MM.1S (cell line): ENCODE measurements around the gene OASL.

ENCODE experiments used
- DNase-seq: peaks from one replicate; pipeline ENCODE4 v3.0.0-alpha.2; 2015
- H2AFZ ChIP-seq: fragments of 300-600 bp; sonication (generic); 2 replicates; pipeline ENCODE4 v1.6.0; 2016; ENCODE audit warnings: antibody characterized with exemption, low read length
- H3F3A ChIP-seq: fragments of 300-600 bp; sonication (generic); 2 replicates; pipeline ENCODE4 v1.6.1; 2016; ENCODE audit warnings: mild to moderate bottlenecking, antibody characterized with exemption, low read length, moderate library complexity, mixed read lengths; ENCODE audit not compliant: insufficient read depth
- H3K27ac ChIP-seq: fragments of 300-600 bp; sonication (generic); 2 replicates; pipeline ENCODE4 v1.5.1; 2016; ENCODE audit warnings: mild to moderate bottlenecking, low read length
- H3K27me3 ChIP-seq: fragments of 300-600 bp; sonication (generic); replicated peaks from 2 replicates; pipeline ENCODE4 v1.6.0; 2016; ENCODE audit warnings: low read length; ENCODE audit not compliant: insufficient read depth
- H3K36me3 ChIP-seq: fragments of 300-600 bp; sonication (generic); replicated peaks from 2 replicates; pipeline ENCODE4 v1.6.1; 2016; ENCODE audit warnings: mild to moderate bottlenecking, low read length, mixed read lengths; ENCODE audit not compliant: insufficient read depth
- H3K4me1 ChIP-seq: fragments of 300-600 bp; sonication (generic); 2 replicates; pipeline ENCODE4 v1.6.1; 2016; ENCODE audit warnings: low read length, mixed read lengths
- H3K4me2 ChIP-seq: fragments of 300-600 bp; sonication (generic); 2 replicates; pipeline ENCODE4 v1.6.0; 2016; ENCODE audit warnings: low read depth, low read length
- H3K4me3 ChIP-seq: fragments of 300-600 bp; sonication (generic); 2 replicates; pipeline ENCODE4 v1.5.1; 2016; ENCODE audit warnings: low read length, mixed read lengths
- H3K79me2 ChIP-seq: fragments of 300-600 bp; sonication (generic); 2 replicates; pipeline ENCODE4 v1.6.1; 2016; ENCODE audit warnings: mixed run types, low read length, mixed read lengths
- H3K9ac ChIP-seq: fragments of 300-600 bp; sonication (generic); 2 replicates; pipeline ENCODE4 v1.6.1; 2016; ENCODE audit warnings: low read length, mixed read lengths
- H3K9me2 ChIP-seq: fragments of 300-600 bp; sonication (generic); replicated peaks from 2 replicates; pipeline ENCODE4 v1.6.1; 2016; ENCODE audit warnings: mild to moderate bottlenecking, low read length, mixed read lengths; ENCODE audit not compliant: insufficient read depth
- H3K9me3 ChIP-seq: fragments of 300-600 bp; sonication (generic); replicated peaks from 2 replicates; pipeline ENCODE4 v1.6.1; 2016; ENCODE audit warnings: mild to moderate bottlenecking, low read length, mixed read lengths; ENCODE audit not compliant: insufficient read depth
- H4K20me1 ChIP-seq: fragments of 300-600 bp; sonication (generic); 2 replicates; pipeline ENCODE4 v1.6.1; 2016; ENCODE audit warnings: mild to moderate bottlenecking, low read length, moderate library complexity, mixed read lengths; ENCODE audit not compliant: insufficient read depth
- EZH2 ChIP-seq: fragments of 300-600 bp; sonication (generic); optimal IDR thresholded peaks from 2 replicates; pipeline ENCODE3; 2017; ENCODE audit warnings: low read depth, mild to moderate bottlenecking, antibody characterized with exemption, low read length, mixed read lengths
- EZH2phosphoT487 ChIP-seq: fragments of 300-600 bp; sonication (generic); IDR thresholded peaks from 2 replicates; pipeline ENCODE4 v1.6.1; 2018; ENCODE audit warnings: antibody characterized with exemption, low read length
- TF ChIP-seq, protein P1 (sequence below): fragments of 300-600 bp; sonication (generic); IDR thresholded peaks from 2 replicates; pipeline ENCODE4 v1.5.1; 2016; ENCODE audit warnings: antibody characterized with exemption, low read length, mixed read lengths

Gene OASL

DNA sequence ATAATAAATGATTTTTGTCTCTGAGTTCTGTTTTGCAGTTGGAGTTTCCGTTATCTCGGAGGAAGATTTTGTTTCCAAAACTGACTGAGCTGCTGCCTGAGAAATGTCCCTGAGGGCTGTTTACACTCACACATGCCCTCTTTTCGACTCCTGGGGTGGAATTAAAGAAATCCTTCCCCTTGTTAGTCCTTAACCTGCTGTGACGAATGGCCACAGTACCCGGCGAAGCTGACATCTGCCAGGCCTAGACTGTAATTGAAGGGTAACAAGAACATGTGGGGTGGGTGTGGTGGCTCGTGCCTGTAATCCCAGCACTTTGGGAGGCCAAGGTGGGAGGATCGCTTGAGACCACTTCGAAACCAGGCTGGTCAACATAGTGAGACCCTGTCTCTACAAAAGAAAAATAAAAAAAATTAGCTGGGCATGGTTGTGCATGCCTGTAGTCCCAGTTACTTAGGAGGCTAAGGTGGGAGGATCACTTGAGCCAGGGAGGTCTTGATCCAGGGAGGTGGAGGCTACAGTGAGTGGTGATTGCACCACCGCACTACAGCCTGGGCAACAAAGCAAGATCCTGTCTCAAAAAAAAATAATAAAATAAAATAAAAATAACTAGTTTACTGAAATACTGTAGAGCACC is 8.4 kb downstream of the OASL start:
- Histone ChIP-seq H3K9me2 (no peaks in the 10 kb centered on the region), H3K9ac (no peak overlapping the region), H3K79me2 (no peaks in the 10 kb centered on the region), H3K36me3 (no peaks in the 10 kb centered on the region), H3K4me3 (no peak overlapping the region), H3K27me3 (no peaks in the 10 kb centered on the region), H4K20me1 (no peaks in the 10 kb centered on the region), H3K9me3 (no peaks in the 10 kb centered on the region), H3K27ac (no peak overlapping the region), H3K4me2 (no peak overlapping the region), H3K4me1 (no peaks in the 10 kb centered on the region), H2AFZ (no peak overlapping the region), H3F3A (no peaks in the 10 kb centered on the region)
- DNase-seq, result no peak
- TF ChIP-seq EZH2 (no peak), EZH2phosphoT487 (no peak)
- TF ChIP-seq, protein P1, sequence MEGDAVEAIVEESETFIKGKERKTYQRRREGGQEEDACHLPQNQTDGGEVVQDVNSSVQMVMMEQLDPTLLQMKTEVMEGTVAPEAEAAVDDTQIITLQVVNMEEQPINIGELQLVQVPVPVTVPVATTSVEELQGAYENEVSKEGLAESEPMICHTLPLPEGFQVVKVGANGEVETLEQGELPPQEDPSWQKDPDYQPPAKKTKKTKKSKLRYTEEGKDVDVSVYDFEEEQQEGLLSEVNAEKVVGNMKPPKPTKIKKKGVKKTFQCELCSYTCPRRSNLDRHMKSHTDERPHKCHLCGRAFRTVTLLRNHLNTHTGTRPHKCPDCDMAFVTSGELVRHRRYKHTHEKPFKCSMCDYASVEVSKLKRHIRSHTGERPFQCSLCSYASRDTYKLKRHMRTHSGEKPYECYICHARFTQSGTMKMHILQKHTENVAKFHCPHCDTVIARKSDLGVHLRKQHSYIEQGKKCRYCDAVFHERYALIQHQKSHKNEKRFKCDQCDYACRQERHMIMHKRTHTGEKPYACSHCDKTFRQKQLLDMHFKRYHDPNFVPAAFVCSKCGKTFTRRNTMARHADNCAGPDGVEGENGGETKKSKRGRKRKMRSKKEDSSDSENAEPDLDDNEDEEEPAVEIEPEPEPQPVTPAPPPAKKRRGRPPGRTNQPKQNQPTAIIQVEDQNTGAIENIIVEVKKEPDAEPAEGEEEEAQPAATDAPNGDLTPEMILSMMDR, result no peak

DNA sequence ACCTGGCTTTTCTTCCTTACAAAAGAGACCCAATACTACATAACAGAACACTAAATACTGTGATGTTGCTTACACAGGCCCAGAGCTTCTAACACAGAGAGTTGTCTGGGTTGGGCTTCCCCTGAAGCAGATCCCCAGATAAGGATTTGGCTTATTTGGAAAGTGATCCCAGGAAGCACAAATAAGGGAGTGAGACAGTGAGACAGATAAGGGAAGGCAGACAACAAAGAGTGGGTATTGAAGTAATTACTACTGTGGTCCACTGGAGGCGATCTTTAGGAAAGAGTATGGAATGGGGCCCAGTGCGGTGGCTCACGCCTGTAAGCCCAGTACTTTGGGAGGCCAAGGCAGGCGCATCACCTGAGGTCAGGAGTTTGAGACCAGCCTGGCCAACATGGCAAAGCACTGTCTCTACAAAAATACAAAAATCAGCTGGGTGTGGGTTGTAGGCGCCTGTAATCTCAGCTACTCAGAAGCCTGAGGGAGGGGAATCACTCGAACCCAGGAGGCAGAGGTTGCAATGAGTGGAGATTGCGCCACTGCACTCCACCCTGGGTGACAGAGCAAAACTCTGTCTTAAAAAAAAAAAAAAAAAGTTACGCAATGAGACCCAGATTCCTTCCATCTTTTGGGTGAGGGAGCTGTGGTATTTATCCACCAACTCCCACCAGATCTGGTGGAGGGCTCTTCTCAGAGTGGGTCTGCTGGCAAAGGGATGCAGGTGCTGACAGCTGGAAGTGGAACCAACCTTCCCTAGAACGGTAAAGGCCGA is 12.6 kb downstream of the OASL start:
- no peak overlapping the region for H3K27ac ChIP-seq

DNA sequence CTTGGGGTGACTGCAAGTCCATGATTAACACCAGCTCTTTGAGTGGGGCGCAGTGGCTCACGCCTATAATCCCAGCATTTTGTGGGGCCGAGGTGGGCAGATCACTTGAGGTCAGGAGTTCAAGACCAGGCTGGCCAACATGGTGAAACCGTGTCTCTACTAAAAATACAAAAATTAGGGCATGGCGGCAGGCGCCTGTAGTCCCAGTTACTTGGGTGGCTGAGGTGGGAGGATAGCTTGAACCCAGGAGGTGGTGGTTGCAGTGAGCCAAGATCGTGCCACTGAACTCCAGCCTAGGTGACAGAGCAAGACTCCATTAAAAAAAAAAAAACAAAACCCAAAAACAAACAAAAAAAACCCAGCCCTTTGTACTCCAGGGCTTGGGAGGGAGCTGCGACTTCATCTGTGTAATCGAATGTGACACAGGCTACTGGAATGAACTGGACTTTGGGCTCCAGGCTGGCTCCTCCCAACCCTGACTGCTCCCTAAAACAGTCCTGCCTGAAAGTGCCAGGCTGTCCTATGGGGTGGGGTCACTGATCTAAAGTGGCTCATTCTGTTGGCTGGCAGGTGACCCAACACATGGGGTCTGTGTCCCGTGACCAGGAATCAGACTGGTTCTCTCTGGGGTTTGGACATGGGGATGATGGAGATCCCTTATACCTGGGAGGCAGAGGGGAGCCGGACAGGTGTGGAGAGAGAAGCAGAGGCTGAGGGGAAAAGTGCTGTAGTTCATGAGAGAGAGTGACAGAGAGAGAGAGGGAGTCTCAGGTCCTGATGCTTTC is 13.4 kb downstream of the OASL start:
- H3K27me3 ChIP-seq, result no peaks in the 10 kb centered on the region
- H2AFZ ChIP-seq, result no peak overlapping the region
- H3K4me3 ChIP-seq, result no peak overlapping the region
- H3K36me3 ChIP-seq, result no peaks in the 10 kb centered on the region
- no peak overlapping the region for H3K27ac ChIP-seq
- no peaks in the 10 kb centered on the region for H3K4me1 ChIP-seq
- TF ChIP-seq EZH2, result no peak
- TF ChIP-seq, protein P1, result no peak
- TF ChIP-seq EZH2phosphoT487, result no peak
- no peaks in the 10 kb centered on the region for H3K9me2 ChIP-seq
- H4K20me1 ChIP-seq, result no peaks in the 10 kb centered on the region
- no peak overlapping the region for H3K4me2 ChIP-seq
- no peaks in the 10 kb centered on the region for H3F3A ChIP-seq
- H3K79me2 ChIP-seq, result no peaks in the 10 kb centered on the region
- DNase-seq, result no peak
- H3K9me3 ChIP-seq, result no peaks in the 10 kb centered on the region
- H3K9ac ChIP-seq, result no peak overlapping the region

More for the DNA sequence above, 12.6 kb downstream of the OASL start:
- H4K20me1 ChIP-seq, result no peaks in the 10 kb centered on the region
- H3K4me1 ChIP-seq, result no peaks in the 10 kb centered on the region
- no peak for DNase-seq
- no peak overlapping the region for H3K9ac ChIP-seq
- H3K9me3 ChIP-seq, result no peaks in the 10 kb centered on the region
- H3K4me2 ChIP-seq, result no peak overlapping the region
- H3K36me3 ChIP-seq, result no peaks in the 10 kb centered on the region
- H3F3A ChIP-seq, result no peaks in the 10 kb centered on the region
- H3K4me3 ChIP-seq, result no peak overlapping the region
- no peaks in the 10 kb centered on the region for H3K79me2 ChIP-seq
- no peak overlapping the region for H2AFZ ChIP-seq
- TF ChIP-seq EZH2 (no peak), EZH2phosphoT487 (no peak)
- no peaks in the 10 kb centered on the region for H3K9me2 ChIP-seq
- H3K27me3 ChIP-seq, result no peaks in the 10 kb centered on the region
